Middle frontal gyrus (tissue), 1 donor: ENCODE data around the gene URB1.
"Not testable (repeated sequence)": the region's sequence is repeated elsewhere in the genome, so short reads cannot be mapped to it uniquely, and the experiment has no call there.

Source experiments
- DNase-seq: peaks from one replicate; pipeline ENCODE4 v3.0.0-alpha.2; 2015; ENCODE audit warnings: low spot score; ENCODE audit errors: extremely low spot score

URB1 gene, protein sequence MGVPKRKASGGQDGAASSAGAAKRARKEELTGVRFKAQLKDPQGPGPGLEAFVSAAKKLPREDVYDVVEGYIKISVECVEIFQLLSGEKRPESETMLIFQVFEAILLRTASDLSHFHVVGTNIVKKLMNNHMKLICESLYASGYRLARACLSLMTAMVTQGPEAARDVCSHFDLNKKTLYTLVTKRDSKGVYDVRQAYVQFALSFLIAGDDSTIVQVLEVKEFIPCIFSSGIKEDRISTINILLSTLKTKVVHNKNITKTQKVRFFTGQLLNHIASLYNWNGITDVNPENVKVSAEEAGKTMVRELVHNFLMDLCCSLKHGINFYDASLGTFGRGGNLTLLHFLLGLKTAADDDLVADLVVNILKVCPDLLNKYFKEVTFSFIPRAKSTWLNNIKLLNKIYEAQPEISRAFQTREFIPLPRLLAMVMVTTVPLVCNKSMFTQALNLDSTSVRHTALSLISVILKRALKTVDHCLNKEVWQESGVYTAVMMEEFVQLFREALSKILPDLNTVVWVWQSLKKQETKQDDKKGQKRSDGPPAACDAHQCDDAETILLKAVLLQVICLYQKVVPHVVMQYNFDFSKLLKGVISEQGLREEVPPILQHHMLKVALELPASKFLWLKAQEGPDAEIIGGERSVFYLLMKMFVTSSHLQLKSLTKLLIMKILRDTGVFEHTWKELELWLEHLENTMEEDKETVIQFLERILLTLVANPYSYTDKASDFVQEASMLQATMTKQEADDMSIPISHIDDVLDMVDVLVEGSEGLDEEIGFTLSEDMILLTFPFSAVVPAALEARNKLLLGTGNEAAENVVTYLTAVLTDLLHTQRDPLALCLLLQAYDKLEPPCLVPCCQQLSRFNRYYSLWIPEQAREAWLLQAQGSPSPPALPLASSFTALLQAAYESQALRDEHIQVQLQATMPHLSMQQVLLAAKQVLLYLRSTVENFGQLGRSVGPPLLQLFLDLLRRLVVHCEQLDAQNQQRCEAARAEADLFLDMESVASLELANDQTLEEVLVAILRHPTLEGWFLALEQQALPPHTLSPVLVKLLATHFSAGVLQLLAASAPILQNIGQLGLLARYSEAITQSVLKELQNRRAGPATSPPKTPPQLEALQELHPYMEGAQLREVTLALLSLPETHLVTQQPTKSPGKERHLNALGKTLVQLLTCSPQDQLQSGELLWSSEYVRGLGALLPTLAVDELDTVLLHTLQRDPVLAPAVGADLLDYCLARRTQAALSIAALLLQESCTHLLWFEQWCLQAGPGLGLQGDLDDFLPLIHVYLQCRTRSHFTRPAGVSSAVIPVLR (N-terminal part only)

DNA sequence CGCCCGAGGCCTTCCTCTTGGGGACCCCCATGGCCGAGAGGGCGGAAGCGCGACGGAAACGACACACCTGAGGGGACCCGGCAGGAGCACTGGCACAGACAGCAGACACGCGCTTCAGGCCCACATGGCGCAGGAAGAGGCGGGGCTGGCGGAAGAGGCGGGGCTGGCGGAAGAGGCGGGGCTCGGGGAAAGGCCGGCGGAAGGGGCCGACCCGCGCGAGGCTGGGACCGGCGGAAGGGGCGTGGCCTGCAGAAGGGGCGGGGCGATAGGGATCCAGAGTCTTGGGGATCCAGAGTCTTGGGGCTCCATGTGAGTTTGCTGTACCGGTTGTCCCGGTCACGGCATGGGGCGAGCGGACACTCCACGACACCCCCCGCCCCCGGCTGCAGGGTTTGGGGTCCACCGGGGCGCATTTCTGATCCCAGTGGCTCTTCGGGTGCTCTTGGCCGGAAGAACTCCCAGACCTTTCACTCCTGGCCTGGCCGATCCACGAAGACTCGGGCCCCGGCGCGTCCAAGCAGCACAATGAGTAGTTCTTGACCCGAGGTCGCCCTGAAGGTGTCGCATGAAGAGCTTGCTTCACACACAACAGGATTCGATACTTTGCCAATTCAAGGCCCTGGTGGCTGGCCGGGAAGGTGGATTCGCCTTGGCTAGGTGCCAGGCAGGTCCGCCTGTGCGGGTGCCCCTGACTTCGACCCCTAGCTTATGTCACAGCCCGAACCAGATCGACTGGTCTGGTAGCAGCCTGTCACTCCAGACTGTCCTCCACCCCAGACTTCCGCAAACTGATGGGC lies at the start of gene URB1:
Gene URB1 (minus strand): TSS at position 133 of the 797 bp plus-strand sequence. CDS start 102 bp downstream, at position 31.
- peak; percentile 83 for DNase-seq

DNA sequence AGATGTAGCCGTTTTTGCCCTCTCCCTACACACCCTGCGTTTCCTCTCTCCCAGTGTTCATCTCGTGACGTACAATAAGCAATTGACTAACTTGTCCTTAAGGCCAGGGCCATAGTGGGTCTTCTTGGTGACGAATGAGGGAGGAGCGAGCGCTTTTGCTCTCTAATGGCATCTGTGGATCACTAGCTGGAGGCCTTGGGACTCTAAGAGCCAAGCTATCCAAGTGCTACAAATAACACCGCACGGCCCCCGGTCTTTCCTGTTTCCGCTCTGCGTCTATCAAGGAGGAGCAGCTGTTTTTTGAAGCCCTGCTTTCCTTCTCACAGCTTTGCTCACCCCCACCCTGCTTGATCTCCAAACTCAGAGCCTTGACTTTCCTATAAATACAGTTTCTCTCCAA lies 44.9 kb upstream of the URB1 start:
- no peak for DNase-seq

DNA sequence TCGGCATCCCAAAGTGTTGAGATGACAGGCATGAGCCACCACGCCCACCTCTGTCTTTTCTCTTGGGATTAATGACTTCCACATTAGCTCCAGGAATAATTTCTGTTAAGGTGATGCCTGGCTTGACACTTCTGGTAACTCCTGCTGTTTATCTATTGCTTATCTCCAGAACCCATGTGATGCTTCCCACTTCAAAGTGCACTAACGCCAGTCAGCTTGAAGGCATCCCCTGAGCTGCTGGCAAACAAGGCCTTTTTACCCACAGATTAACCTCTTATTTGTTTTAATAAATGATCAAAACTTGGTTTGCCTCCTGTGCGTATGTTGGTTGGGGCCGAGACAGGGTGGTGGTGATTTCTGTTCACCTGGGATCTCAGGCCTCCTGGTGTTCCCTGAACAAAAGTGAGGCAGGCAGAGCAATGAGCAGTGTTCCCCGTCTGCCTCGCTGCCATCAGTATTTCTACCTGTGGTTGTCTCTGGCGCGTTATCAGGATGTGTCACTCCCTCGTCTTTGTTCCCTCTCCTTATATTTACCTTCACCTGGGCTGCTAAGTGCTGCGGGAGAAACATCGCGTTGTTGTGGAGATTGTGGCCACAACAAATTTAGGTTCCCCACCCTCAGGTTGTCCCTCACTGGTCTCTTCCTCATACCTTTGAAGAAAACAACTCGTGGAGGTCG lies 40.3 kb upstream of the URB1 start:
- DNase-seq, result not testable (repeated sequence)

DNA sequence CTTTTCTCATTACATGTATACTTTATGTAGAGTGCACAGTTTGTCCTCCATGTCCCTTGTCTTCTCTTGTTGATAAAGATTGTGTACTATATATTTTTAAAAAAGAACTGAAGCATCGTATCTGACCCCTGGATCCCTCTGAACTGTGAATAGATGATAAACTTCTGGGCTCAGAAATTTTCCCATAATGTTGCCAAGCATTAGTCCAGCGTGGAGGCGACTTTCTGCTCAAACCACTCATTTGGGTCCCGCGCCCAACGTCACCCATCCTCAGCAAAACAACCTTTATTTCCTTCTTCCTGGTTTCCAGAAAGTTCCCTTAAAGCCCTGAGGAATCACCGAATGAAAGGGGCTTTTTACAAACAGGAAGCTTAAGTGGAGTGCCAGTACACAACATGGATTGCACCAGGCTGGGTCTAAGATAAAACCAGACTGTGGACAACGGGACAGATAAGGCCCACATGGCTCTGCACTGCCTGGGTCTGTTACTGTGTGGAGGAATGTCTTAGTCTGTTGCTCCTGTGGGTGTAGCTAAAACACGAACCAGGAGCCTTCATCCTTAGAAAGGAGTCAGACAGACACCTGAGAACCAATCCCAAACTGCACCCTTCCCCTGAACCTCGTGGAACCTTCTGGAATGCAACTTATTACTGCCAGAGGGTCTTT lies 35.3 kb upstream of the URB1 start:
- no peak for DNase-seq

DNA sequence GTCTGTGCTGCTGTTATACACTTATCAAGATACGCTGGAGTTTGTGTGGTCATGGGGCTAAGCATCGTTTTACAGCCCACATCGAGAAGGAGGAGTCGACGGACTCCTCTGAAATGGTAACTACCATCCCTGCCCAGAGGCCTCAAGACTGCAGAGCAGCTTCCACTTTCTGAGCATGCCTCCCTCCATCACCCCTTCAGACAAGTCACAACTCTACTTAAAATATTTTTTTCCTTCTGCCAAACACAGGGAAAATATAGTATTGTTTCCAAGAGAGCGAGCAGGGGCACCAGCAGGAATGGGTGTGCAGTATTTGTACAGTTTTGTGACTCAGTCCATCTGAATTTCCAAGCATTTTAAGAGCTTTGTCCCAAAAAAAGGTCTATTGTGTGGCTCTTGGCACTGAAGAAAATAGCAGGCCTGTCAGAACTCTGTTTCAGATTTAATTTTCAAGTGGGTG lies 33.8 kb upstream of the URB1 start:
- DNase-seq, result peak; percentile 28

DNA sequence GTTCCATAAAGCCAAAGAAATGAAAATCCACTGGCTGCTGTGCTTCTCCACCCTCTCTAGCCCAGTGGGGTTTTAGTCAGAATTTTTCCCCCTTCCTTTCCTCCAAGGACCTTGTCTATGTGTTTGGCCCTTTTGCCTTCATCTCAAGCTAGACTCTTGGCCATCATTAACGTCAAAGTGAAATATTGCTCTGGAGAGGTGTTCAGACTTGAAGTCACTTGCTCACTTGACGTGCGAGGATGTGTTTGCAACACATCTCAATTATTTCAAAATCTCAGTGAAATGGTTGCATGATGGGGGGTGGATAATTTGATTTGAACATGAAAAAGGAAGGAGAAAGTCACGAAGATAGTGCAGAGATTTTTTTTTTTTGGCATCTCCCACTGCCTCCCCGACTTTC lies 33.3 kb upstream of the URB1 start:
- DNase-seq, result no peak

DNA sequence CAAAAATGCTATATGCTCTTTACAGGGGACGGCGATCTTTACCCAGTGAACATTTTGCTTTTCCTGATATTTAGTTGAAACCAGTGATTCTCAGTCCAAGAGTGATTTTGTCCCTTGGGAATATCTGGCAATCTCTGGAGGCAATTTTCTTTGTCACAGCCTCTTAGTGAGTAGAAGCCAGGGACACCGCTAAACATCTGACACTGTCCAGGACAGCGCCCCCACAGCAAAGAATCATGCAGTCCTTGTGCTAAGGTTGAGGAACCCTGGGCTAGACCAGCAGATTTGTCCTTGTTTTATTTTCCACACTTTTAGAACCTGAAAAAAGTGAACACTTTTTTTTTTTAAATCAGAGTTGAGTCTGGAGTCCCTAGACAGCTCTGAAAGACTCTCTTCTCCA lies 32.8 kb upstream of the URB1 start:
- no peak for DNase-seq

DNA sequence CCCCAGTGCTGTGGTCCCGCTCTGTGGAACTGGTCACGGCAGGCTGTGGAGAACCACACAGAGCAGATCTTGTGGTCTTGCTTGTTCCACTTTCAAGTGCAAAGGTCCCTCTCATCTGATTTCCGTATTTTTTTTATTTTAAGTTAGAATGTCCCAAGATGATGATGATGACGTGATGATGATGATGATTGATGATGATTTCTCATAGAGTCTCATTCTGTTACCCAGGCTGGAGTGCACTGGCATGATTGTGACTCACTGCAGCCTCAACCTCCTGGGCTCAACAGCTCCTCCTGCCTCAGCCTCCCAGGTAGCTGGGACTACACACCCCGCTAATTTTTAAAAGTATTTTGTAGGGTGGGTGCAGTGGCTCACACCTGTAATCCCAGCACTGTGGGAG lies 31.9 kb upstream of the URB1 start:
- no peak for DNase-seq

DNA sequence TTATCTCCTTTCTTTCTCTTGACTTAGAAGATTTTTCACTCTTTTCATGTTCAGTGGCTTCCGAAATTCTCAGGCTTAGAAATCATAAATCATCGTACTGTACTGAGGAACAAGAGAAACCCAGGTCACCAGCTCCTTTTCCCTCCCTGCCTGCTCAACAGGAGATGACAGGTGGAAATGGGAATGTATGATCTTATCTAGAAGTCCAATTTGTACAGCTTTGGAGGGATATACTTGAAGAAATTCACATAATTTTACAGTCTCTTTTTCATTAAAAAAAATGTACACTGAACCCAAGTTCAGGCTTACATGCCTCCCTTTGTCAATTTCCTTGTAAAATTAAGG lies 31.4 kb upstream of the URB1 start:
- no peak for DNase-seq

DNA sequence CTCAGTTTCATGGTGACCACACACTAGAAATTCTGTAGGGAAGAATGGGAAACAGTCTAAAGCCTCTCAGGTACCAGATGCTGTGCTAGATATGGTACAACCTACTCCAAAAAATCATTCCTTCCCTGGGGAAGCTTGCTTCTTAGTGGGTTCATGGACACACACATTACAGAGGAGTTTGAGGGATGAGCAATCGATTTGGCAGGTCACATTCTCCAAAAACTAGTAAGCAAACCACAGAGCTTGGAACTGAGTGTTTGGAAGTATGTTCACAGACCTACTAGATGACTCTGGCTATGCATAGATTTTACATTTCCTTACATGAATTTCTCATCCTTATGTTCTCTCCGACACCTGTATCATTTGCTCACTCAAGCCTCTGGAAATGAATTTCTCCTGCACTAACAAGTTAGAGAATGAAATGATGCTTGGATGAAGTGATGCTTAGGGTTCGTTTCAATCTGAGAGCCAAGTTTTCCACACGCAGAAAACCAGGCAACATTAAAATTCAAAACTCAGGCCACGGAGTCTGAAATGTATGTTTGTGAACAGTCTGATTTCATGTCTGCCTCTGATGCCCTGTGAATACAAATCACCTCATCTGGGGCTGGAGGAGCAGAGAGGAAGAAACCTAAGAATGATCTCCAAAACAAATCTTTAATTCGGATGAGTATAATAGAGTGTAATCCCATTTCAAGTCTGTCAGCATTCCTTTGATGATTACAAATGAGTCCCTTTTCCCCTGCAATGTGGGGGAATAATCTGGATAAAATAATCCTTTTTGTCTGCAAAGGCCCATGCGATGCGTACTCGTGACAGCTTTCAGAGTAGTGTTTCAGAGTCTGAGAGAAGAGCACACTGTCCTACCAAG lies 30.7 kb upstream of the URB1 start:
- DNase-seq, result no peak

DNA sequence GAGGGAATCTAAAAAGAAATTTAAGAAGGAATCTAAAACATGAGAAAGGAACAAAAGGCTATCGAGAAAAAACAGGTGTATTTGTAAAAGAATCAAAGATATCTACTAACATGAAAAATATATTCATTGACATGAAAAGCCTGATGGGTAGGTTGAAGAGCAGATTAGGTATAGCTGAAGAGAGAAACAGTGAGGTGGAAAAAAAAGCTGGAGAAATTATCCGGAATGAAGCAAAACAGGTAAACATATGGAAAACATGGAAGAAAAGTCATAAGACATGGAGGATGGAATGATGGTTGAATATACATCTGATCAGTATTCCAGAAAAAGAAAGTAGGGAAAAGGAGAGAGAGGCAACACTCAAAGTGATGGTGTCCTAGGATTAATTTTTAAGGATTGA lies 29.3 kb upstream of the URB1 start:
- no peak for DNase-seq

DNA sequence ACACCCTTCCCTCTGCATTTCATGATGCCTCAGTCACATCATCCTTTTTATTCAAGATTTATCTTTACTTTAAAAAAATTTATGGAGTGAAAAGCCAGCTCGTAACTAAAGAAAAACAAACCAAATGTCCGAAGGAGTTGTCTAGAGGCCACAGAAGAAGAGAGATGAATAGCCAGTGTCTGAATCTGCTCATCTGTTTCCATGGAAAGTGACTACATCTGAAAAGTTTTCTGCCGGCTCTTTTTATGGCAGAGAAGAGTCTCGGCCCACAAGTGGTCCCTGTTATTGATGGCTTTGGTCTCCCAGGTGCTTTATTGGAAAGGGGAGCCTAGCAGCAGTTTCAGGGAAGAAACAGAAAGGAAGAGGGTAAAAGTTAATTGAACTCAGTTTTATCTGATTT lies 25.3 kb upstream of the URB1 start:
- no peak for DNase-seq

DNA sequence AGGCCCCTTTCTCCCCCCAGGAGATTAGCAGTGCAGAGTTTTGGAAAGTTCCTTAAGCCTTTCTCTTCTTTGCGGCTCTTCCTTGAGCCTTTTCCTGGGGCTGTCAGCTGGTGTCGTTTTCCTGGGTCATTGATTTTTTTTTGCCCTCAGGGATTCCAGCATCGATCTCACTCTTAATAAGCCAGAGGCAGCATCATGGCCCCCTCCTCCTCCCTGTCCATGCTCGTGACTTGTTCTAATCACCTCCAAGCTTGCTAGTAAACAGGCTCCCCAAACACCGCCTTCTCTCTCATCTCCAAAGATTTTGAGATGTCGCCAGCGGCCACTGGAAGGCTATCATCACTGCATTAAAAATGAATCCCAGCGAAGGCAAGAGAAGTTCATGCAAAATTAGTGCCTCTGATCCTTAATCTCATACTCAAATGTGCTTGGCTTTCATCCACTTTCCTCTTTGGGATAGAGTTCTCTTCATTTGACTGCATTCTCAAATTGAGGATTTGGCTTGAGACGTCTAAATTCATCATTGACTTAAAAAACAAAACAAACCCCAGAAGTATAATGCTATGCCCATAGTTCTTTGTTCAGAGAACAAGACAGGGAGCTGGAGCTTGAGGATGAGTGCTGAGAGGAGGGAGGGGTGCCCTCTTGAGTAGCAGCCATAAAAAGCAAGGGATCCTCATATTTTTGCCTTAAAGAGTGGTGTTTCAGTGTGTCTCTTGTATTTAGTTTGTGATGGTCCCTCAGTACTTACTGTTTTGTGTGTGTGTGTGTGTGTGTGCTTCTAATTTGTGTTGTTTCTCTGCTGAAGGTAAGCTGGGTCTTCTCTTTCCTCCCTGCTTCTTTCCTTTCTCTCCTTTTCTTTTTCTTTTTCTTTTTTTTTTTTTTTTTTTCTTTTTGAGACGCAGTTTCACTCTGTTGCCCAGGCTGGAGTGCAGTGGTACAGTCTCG lies 22.9 kb upstream of the URB1 start:
- DNase-seq, result no peak

DNA sequence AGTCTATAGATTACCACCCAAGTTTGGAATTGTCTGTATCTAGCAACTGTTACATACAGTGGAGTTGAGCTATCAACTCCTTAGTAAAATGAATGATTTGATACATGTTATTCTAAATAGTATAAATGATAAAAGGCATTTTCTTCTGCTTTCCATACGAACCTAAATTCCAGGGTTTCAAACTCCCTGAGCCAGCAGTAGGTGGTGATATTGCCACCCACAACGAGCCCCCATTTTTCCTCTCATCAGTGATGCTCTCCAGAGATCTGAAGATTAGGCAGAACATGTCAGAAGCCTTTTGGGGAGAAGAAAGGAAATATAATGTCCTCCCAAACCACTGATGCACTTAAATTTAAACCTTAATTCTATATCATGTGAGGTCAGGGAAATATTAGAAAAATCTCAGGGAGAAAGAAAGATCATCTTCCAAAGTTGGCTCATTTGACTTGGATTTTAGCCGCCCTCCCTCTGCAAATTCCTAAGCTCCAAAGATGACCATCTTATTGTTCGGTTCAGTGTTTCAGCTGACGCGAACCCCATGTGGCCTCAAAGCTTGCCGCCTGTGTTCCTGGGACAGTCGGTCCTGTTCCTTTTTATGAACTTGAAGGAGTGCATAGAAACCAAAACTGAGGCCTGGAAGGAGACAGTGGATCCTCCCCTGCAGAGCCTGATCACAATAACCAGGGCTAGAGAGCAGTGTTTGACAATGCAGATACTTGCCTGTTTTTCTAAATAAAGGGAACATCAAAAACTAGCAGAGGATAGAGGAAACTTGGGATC lies 22.0 kb upstream of the URB1 start:
- DNase-seq, result no peak

DNA sequence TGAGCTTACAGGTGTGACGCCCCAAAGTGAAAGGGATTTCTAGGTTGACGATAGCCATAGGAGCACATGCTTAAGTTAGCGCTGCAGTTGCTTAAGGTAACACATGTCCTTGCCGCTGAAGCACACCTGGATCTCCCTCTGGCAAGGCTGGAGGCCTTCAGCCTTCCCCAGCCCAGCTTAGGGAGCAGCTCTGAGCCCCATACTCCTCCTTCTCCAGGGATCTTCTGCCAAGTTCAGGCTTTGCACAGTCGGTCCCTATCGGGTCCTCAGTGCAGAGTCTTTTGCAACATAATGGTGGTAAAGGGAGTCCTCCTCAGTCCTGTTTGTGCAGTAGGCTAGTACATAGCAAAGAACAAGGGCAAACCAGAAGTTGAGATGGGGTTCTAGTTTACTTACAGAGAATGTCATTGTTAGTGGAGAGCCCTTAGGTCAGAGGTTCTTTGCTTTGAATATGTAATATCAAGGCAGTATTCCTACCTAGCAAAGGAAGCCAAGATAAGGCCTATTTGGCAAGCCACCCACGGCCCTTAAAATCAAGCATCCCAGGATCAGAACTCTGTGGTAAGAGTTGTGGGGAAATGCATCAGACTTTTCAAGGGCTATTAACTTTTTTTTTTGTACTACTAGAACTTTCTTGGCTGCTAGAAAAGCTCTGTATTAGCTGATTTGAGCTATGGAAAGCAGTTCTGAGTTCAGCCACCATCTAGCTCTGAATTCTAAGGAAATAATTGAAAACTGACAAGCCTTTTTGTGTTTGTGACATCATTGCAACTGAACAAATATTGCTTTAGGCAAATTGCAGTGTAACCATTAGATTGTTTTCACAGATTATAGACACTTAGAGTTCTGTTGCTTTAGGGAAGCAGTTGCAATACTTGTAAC lies 21.1 kb upstream of the URB1 start:
- no peak for DNase-seq

DNA sequence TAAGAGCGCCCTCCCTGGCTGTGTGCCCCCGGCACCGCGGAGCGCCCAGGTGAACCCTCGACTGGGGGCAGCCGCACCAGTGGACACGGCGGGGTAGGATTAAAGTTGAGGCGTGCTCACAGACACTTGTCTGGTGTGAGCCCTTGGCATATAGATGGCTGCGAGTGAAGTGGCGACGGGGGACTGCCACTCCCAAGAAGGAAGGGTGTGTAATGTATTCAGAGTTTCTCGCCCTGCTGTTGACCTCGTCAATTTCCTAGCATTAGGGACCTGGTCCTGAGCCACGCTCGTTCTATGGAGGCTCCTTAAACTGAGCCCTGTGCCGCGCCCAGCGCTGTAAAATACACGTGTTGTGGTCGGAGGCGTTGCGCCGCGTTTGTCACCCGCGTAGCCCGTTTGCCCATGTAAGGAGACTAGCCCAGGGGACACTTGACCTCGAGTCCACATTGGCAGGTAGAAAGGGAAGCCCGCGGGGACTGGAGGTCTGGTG lies 20.2 kb upstream of the URB1 start:
- DNase-seq, result no peak
